Measurements from ENCODE around the gene MGAT3. TPM values are rescaled to one million over a fixed set of nuclear protein-coding genes. Genes with fewer than 3 reads are reported as not detected.

The MGAT3 gene
- total and polyA plus RNA-seq, 2 donors (not counting 3 experiments of a cell fraction or from before 2014, with no cell fraction given), result not detected

- FAIRE-seq, result no peak
- peaks cover 8% of the 10 kb centered on the region for H3K4me1 ChIP-seq (ENCODE audit: control insufficient read depth, extremely low read depth, insufficient read depth, low read length)
- no peaks in the 10 kb centered on the region for H3K9me1 ChIP-seq (replicated peaks; ENCODE audit: control insufficient read depth, extremely low read depth, insufficient read depth, low read length)
- H4K20me1 ChIP-seq (replicated peaks; ENCODE audit: control insufficient read depth, extremely low read depth, insufficient read depth, low read length), result no peaks in the 10 kb centered on the region
- H3K36me3 ChIP-seq (ENCODE audit: control insufficient read depth in 2 of 2, extremely low read depth in 1 of 2, insufficient read depth in 2 of 2, low read length in 2 of 2), result peaks cover 25 to 28% of the 10 kb centered on the region in 2 experiments
- no peaks in the 10 kb centered on the region for H3K9me3 ChIP-seq (replicated peaks; ENCODE audit: control insufficient read depth, insufficient read depth, low read length)
- BruUV-seq (replicated peaks), result no TSS peak
- peaks cover 13% of the 10 kb centered on the region for H3K79me2 ChIP-seq (ENCODE audit: control insufficient read depth, insufficient read depth, low read length)
- no peak overlapping the region for H3K27ac ChIP-seq (ENCODE audit: insufficient read depth, low read depth, low read length)
- ChIA-PET POLR2A (interaction anchor here (1.6 kb wide), 1 partner anchor 13 kb away, joined by 5 read pairs; the partner anchor contains the start of gene MIEF1), CTCF (interaction anchor here (0.7 to 5.6 kb wide), 17 partner anchors 9 to 522 kb away, joined by 3 to 58 read pairs (median 9); partner anchors contain the start of genes MIEF1 and TAB1)
- dilution Hi-C loops (cut with MboI; ENCODE audit: extremely low pct_ligation_motif_present, low sequenced_read_pairs) (no loop called here), intact Hi-C loops (cut with micrococcal nuclease) (loop anchor here (5.0 kb wide), 1 partner anchor 118 kb away; the partner anchor contains the start of gene TAB1)
- H3K4me3 ChIP-seq (replicated peaks in 1 of 3; ENCODE audit: insufficient read depth in 1 of 3, low read depth in 1 of 3, low read length in 3 of 3), result no peak overlapping the region
- no peak for TF ChIP-seq FOS (IDR thresholded peaks at IDR 0.05; ENCODE audit: borderline replicate concordance, insufficient read depth, low read length)
- TF ChIP-seq POLR2A (IDR thresholded peaks at IDR 0.05; ENCODE audit: low read depth, low read length), result no peak
- TF ChIP-seq EZH2 (IDR thresholded peaks at IDR 0.05; ENCODE audit: borderline replicate concordance, low read depth, low read length, severe bottlenecking), result no peak
- TF ChIP-seq MYC (IDR thresholded peaks at IDR 0.05; ENCODE audit: low read depth, low read length), result no peak
- no peak for TF ChIP-seq POLR2AphosphoS5 (IDR thresholded peaks at IDR 0.05; ENCODE audit: insufficient read depth, low read depth, low read length)
- no peak for TF ChIP-seq MAX (IDR thresholded peaks at IDR 0.05; ENCODE audit: insufficient read depth, insufficient read length)
- no peak for TF ChIP-seq CTCF (IDR thresholded peaks at IDR 0.05; ENCODE audit: extremely low read depth in 1 of 2, insufficient read depth in 1 of 2, low read depth in 1 of 2, low read length in 2 of 2)
- no peak for TF ChIP-seq GATA2 (IDR thresholded peaks at IDR 0.05; ENCODE audit: insufficient read depth, insufficient read length, low read depth, low read length)
- no peak for TF ChIP-seq JUN (IDR thresholded peaks at IDR 0.05; ENCODE audit: borderline replicate concordance, insufficient read depth, insufficient read length, low read depth)
- no peaks in the 10 kb centered on the region for H3K27me3 ChIP-seq (ENCODE audit: control insufficient read depth in 2 of 2, insufficient read depth in 2 of 2, low read length in 2 of 2)
- H3K9ac ChIP-seq (replicated peaks; ENCODE audit: extremely low read depth, insufficient read depth, low read length), result no peak overlapping the region
- H3K4me2 ChIP-seq (ENCODE audit: insufficient read depth, low read length), result no peak overlapping the region
- DNase-seq (ENCODE audit: low read depth, low spot score), result no peak
- no peak overlapping the region for H2AFZ ChIP-seq (ENCODE audit: low read depth, low read length)
Measured at GRCh38 chr22:39515266-39516050, 58.6 kb downstream of the MGAT3 start.

All from endothelial cell of umbilical vein (primary cell).